ENCODE results near the gene RBKS. TPM values are rescaled to one million over a fixed set of nuclear protein-coding genes. Genes with fewer than 3 reads are reported as not detected.

The RBKS gene
- total RNA-seq, 4 donors from 2014 or later: 6.9 to 10.6 (median 8.1) TPM

GRCh38 chr2:27796791-27797765 is 93.1 kb downstream of the RBKS start:
- Histone ChIP-seq H3K9me3 (no peaks in the 10 kb centered on the region), H3K4me3 (replicated peaks in 1 of 3) (no peak overlapping the region), H3K27ac (peak overlapping the region in 1 of 3 donors; percentile 50), H3K27me3 (no peaks in the 10 kb centered on the region), H3K4me1 (peaks cover 0 to 11% of the 10 kb centered on the region in 2 donors), H3K36me3 (no peaks in the 10 kb centered on the region)
- intact Hi-C loops (cut with DNase I): no loop called here
- 83 to 90% methylated on average over 11 of the region's 11 CpGs for WGBS, 2 donors
- no peak for DNase-seq
- TF ChIP-seq POLR2A (IDR thresholded peaks at IDR 0.05): no peak
- TF ChIP-seq CTCF (IDR thresholded peaks at IDR 0.05): no peak

- intact Hi-C loops (cut with DNase I): no loop called here
- Histone ChIP-seq H3K9me3 (no peaks in the 10 kb centered on the region), H3K27me3 (no peaks in the 10 kb centered on the region), H3K27ac (peak overlapping the region in 2 of 3 donors; percentile 8 to 48), H3K36me3 (no peaks in the 10 kb centered on the region), H3K4me3 (replicated peaks in 1 of 3) (no peak overlapping the region), H3K4me1 (peaks cover 0 to 11% of the 10 kb centered on the region in 2 donors)
- no peak for TF ChIP-seq CTCF (IDR thresholded peaks at IDR 0.05)
- TF ChIP-seq POLR2A (IDR thresholded peaks at IDR 0.05): no peak
- WGBS, 2 donors: 66 to 74% methylated on average over 4 of the region's 4 CpGs
- DNase-seq: no peak
These were observed 94.3 kb downstream of the RBKS start for GRCh38 chr2:27795868-27796277.

GRCh38 chr2:27795093-27795834 is 94.9 kb downstream of the RBKS start:
- peak overlapping the region in 2 of 3 donors; percentile 8 to 48 for H3K27ac ChIP-seq
- H3K27me3 ChIP-seq: no peaks in the 10 kb centered on the region
- no peak for DNase-seq
- H3K4me3 ChIP-seq (replicated peaks in 1 of 3): no peak overlapping the region
- no peaks in the 10 kb centered on the region for H3K9me3 ChIP-seq
- intact Hi-C loops (cut with DNase I): no loop called here
- H3K36me3 ChIP-seq: no peaks in the 10 kb centered on the region
- peaks cover 0 to 11% of the 10 kb centered on the region in 2 donors for H3K4me1 ChIP-seq
- 89 to 90% methylated on average over 8 of the region's 8 CpGs for WGBS, 2 donors
- TF ChIP-seq CTCF (IDR thresholded peaks at IDR 0.05): no peak
- no peak for TF ChIP-seq POLR2A (IDR thresholded peaks at IDR 0.05)

- TF ChIP-seq POLR2A (IDR thresholded peaks at IDR 0.05) (no peak), CTCF (IDR thresholded peaks at IDR 0.05) (no peak)
- Histone ChIP-seq H3K4me1 (no peaks in the 10 kb centered on the region), H3K27me3 (no peaks in the 10 kb centered on the region), H3K4me3 (replicated peaks in 1 of 3) (no peak overlapping the region), H3K27ac (no peak overlapping the region), H3K9me3 (no peaks in the 10 kb centered on the region), H3K36me3 (no peaks in the 10 kb centered on the region)
- no peak for DNase-seq
- intact Hi-C loops (cut with DNase I): no loop called here
These were observed 97.4 kb downstream of the RBKS start for GRCh38 chr2:27792759-27793158.

Data from thyroid gland (tissue), 4 donors.